Measurements from ENCODE around the gene MTR. TPM values are rescaled to one million over a fixed set of nuclear protein-coding genes. Genes with fewer than 3 reads are reported as not detected.
A peak's percentile ranks its signal among the peaks of the same experiment; 100 is the strongest.
"Not testable (repeated sequence)": the region's sequence is repeated elsewhere in the genome, so short reads cannot be mapped to it uniquely, and the experiment has no call there.

The MTR gene
- total RNA-seq, 1 experiment from 2014 or later, result 8.7 TPM

DNA sequence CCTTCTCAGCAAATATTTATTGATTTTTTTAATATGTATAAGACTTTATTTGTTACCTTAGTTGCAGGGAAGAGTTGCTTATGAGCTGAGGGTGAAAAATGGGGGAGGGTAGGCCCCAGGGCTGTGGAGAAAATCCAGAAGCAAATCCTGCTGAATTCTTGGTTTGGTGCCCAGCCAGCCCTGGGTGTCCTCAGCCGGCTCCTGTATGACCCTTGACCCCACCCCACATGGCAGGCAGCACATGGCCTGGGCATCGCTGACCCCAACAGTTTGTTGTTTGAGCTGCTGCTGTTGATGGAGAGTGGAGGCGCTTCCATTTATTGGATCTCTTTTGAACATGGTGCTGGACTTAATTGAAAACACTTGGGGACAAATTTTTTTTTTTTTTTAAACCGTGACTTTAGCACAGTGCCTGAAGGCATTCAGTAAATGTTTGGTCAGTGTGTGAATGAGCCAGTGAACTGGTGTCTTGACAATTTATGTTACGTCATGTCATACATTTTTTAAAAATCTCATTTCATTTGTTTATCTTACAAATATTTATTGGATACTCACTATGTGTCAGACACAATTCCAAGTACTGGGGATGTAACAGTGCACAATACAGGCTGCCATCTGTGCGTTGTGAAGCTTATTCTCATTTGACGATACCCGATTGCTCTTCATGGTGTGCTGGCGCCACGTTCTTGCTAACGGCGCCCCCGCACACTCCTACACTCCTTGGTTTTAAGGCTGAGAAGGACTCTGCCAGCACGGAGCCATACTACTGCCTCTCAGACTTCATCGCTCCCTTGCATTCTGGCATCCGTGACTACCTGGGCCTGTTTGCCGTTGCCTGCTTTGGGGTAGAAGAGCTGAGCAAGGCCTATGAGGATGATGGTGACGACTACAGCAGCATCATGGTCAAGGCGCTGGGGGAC lies 98.8 kb downstream of the MTR start:
- H3K4me3 ChIP-seq, result no peak overlapping the region
- DNase-seq, result peak; percentile 33
- H3K9me3 ChIP-seq, result no peaks in the 10 kb centered on the region
- peaks cover 40% of the 10 kb centered on the region for H3K36me3 ChIP-seq
- no peaks in the 10 kb centered on the region for H3K27me3 ChIP-seq

DNA sequence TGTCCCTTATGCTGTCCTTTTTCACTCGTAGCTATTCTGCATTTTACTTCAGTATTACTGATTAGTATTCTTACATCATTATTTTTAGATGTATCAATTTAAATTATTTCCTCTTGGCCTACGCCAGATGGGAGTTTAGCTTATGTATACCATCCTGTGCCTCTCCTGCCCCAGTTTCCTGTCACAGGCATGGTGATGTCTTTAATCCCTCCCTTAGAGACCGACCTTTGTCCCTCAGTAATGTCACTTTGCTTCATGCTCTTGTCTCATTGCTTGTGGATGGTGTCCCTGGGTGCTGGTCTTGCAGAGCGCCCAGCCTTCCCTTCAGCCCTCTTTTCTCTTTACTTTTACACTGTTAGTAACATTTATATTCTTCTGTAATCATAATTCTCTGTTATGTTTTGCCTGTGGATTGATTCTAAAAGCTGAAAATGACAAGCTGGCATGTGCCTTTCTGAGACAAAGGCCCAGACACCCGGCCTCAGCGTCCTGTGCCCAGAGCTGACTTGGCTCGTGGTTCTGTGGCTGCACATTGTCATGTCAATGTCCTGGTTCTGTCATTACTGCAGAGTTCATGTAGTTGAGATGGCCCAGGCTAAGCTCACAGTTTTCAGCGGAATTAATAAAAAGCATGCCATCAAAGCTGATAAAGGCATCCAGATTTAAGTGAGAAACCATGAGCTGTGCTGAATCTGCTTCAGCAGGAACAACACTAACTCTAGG lies 100.7 kb downstream of the MTR start:
- Histone ChIP-seq H3K27me3 (no peaks in the 10 kb centered on the region), H3K4me3 (no peak overlapping the region), H3K9me3 (no peaks in the 10 kb centered on the region), H3K36me3 (peaks cover 47% of the 10 kb centered on the region)
- no peak for DNase-seq

DNA sequence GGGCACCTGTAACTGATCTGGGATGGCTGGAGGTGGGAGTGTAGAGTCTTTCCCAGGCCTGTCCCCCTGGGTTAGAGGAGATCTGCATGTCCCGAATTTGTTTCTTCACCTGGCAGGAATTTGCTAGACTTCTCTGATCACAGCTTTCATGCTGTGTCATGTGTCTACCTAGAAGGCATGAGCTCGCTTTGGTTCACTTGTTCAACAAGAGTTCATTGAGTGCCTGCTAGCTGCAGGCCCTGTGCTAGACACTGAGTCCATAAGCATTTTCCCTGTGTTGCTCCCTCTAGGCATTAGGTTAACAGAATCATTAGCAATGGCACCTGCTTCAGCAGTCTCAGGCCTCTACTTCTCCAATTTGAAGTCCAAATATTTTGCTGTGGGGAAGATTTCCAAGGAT lies 101.6 kb downstream of the MTR start:
- no peak for DNase-seq
- H3K9me3 ChIP-seq, result no peaks in the 10 kb centered on the region
- H3K27me3 ChIP-seq, result no peaks in the 10 kb centered on the region
- peaks cover 44% of the 10 kb centered on the region for H3K36me3 ChIP-seq
- no peak overlapping the region for H3K4me3 ChIP-seq

- H3K4me3 ChIP-seq, result no peak overlapping the region
- no peaks in the 10 kb centered on the region for H3K27me3 ChIP-seq
- DNase-seq, result peak; percentile 28
- H3K9me3 ChIP-seq, result no peaks in the 10 kb centered on the region
- H3K36me3 ChIP-seq, result peaks cover 9% of the 10 kb centered on the region
These were observed 110.0 kb downstream of the MTR start for GRCh38 chr1:236904892-236905741.

DNA sequence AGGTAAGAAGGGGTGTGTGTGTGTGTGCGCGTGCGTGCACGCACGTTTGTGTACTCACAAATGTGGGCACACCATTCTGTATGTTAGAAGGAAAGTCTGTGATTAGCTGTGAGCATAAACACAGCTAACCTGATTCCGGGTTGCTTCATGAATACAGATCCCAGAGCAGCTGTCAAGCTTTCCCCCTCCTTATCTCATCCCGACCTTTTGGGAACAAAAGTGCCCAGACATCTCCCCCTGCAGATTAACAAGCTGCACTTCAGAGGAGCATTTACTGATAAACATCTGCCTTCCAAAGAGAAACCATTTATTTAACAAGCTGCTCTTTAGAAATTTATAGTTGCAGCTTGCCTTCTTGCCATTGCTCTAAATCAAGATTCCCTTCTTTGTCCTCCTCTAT lies 112.1 kb downstream of the MTR start:
- H3K9me3 ChIP-seq, result no peaks in the 10 kb centered on the region
- H3K4me3 ChIP-seq, result no peak overlapping the region
- no peak for DNase-seq
- peaks cover 5% of the 10 kb centered on the region; the same call in 1 of the 2 replicates for H3K36me3 ChIP-seq
- no peaks in the 10 kb centered on the region for H3K27me3 ChIP-seq

DNA sequence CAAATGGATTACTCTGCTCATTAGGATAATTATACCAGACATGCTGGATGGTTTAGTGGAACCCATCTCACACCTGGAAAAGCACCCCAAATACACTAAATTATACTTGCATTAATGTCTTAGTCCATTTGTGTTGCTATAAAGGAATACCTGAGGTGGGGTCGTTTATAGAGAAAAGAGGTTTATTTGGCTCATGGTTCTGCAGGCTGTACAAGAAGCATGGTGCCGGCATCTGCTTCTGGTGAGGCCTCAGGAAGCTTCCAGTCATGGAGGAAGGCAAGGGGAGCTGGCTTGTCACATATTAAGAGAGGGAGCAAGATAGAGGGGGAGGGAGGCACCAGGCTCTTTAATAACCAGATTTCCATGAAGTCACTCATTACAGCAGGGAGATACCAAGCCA lies 113.6 kb downstream of the MTR start:
- Histone ChIP-seq H3K9me3 (no peaks in the 10 kb centered on the region), H3K36me3 (no peaks in the 10 kb centered on the region), H3K27me3 (no peaks in the 10 kb centered on the region), H3K4me3 (no peak overlapping the region)
- DNase-seq, result no peak

DNA sequence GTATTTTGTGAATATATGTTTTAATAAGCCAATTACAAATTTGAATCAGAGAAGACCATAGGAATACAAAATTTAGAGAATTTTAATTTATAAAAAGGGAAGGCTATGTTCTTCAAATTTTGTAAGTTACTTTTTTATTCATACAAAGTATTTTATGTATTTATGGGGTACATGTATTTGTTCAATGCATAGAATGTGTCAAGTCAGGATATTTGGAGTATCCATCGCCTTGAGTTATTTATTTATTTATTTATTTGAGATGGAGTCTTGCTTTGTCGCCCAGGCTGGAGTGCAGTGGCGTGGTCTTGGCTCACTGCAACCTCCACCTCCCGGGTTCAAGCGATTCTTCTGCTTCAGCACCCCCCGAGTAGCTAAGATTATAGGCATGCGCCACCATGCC lies 116.0 kb downstream of the MTR start:
- not testable (repeated sequence) for H3K27me3 ChIP-seq, DNase-seq, H3K4me3 ChIP-seq, H3K36me3 ChIP-seq, H3K9me3 ChIP-seq

DNA sequence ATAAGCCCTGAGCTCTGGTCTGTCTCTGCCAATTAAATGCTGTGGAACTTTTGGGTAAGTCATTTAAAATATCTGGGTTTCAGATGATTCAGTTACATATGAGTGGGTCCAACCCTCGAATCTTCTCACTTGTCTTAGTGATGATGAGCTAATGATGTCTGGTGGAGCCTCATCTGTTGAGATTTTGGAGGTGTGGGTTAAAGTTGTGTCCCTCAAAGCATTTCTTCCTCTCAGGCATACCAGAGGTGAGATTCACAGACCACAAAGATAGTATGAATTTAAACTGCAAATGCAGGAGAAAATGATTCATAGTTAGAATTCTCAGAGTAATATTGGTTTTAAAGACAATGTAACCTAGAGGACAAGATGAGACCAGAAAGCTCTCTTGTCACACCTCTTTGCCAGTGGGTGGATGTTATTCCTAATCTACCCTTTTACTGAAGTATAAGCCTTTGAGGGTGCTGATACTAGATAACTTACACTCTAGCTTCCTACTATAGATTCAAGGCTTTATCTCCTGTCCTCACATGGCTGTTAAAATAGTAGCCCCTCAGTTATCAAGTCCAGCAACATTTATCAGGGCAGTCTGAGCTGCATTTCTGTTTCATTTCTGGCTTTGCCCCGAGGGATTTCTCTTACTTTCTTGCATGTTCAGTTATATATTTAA lies 118.4 kb downstream of the MTR start:
- Histone ChIP-seq H3K4me3 (no peak overlapping the region), H3K36me3 (no peaks in the 10 kb centered on the region), H3K27me3 (no peaks in the 10 kb centered on the region)

GRCh38 chr1:236914375-236914774 lies 119.3 kb downstream of the MTR start:
- H3K9me3 ChIP-seq, result peaks cover 14% of the 10 kb centered on the region
- H3K36me3 ChIP-seq, result no peaks in the 10 kb centered on the region
- H3K4me3 ChIP-seq, result no peak overlapping the region
- no peak for DNase-seq
- H3K27me3 ChIP-seq, result no peaks in the 10 kb centered on the region

More for the DNA sequence above, 118.4 kb downstream of the MTR start:
- H3K9me3 ChIP-seq, result peaks cover 14% of the 10 kb centered on the region
- DNase-seq, result no peak

DNA sequence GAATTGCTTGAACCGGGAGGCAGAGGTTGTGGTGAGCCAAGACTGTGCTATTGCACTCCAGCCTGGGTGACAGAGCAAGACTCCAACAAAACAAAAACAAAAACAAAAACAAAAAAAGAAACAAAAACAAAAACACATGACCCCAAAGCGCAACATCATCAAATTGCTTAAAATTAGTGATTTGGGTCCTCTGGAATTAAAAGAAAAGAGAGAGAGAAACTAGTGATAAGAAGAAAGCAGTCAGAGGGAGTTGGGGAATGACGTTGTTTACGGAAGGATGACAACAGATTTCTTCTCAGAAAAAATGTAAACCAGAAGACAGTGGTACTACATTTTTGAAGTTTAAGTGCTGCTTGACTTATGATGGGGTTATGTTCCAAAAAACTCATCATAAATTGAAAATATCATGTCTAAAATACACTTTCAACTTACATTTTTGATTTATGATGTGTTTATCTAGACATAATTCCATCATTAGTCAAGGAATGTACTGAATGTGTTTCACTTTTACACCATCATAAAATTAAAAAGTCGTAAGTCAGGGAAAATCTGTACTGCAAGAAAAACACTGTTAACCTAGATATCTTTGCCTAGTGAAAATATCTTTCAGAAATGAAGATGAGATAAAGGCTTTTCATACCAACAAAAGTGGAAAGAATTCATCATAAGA lies 121.2 kb downstream of the MTR start:
- no peak for DNase-seq
- no peaks in the 10 kb centered on the region for H3K27me3 ChIP-seq
- H3K4me3 ChIP-seq, result no peak overlapping the region
- H3K36me3 ChIP-seq, result no peaks in the 10 kb centered on the region
- peaks cover 14% of the 10 kb centered on the region for H3K9me3 ChIP-seq

- Histone ChIP-seq H3K4me3 (no peak overlapping the region), H3K36me3 (no peaks in the 10 kb centered on the region), H3K27me3 (no peaks in the 10 kb centered on the region), H3K9me3 (peaks cover 14% of the 10 kb centered on the region)
- DNase-seq, result no peak
These were observed 122.4 kb downstream of the MTR start for GRCh38 chr1:236917448-236917847.

DNA sequence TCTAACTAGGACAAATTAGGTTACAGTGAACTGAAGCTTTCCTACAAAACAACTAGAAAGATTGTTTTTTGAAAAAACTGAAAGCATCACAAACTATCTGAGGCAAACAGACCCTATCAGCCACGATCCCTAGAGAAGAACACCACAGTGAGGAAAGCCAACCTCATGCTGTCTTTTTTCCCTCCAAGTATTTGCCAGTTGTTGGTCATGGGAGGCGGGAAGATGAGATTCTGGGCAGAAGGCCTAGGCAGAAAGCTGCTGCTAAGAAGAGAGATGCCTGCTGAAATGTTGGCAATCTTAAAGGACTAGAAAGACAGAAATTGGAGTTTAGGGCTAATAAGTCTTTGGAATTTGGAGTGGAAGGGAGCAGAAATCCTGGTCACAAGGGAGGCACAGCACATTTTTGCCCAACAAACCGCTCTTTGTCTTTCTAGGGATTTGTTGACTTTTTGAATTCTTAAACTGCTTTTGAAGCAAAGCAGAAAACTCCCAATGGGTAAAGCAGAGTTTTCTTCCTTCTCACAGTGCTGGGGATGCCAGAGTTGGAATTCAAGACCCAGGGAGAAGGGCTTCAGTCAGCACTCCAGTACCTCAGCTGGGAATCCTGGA lies 125.3 kb downstream of the MTR start:
- H3K9me3 ChIP-seq, result peaks cover 14% of the 10 kb centered on the region
- H3K4me3 ChIP-seq, result no peak overlapping the region
- DNase-seq, result no peak
- H3K36me3 ChIP-seq, result no peaks in the 10 kb centered on the region
- no peaks in the 10 kb centered on the region for H3K27me3 ChIP-seq

- no peak for DNase-seq
- H3K36me3 ChIP-seq, result no peaks in the 10 kb centered on the region
- H3K27me3 ChIP-seq, result no peaks in the 10 kb centered on the region
- H3K4me3 ChIP-seq, result no peak overlapping the region
- peaks cover 9% of the 10 kb centered on the region for H3K9me3 ChIP-seq
These were observed 126.5 kb downstream of the MTR start for GRCh38 chr1:236921610-236922009.

DNA sequence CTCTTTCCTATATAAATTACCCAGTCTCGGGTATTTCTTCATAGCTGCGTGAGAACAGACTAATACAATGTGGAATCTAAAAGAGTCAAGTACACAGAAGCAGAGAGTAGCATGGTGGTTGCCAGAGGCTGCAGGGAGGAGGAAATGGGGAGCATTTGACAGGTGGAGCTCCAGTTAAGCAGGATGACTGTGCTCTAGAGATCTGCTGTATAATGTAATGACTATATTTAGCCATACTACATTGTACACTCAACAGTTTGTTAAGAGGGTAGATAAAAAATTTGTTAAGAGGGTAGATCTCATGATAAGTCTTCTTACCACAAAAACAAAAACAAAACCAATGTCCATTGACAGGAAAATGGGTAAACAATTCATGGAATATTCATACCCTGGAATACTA lies 127.1 kb downstream of the MTR start:
- DNase-seq, result no peak
- H3K9me3 ChIP-seq, result peaks cover 3% of the 10 kb centered on the region; the same call in 1 of the 2 replicates
- H3K27me3 ChIP-seq, result no peaks in the 10 kb centered on the region
- no peaks in the 10 kb centered on the region for H3K36me3 ChIP-seq
- no peak overlapping the region for H3K4me3 ChIP-seq

GRCh38 chr1:236925386-236925785 lies 130.3 kb downstream of the MTR start:
- Histone ChIP-seq H3K9me3 (no peaks in the 10 kb centered on the region), H3K27me3 (no peaks in the 10 kb centered on the region)
- no peak for DNase-seq

GRCh38 chr1:236930503-236930902 lies 135.4 kb downstream of the MTR start:
- Histone ChIP-seq H3K4me3 (no peak overlapping the region), H3K36me3 (no peaks in the 10 kb centered on the region), H3K27me3 (no peaks in the 10 kb centered on the region), H3K9me3 (no peaks in the 10 kb centered on the region)
- DNase-seq, result no peak

More at GRCh38 chr1:236925386-236925785, 130.3 kb downstream of the MTR start:
- Histone ChIP-seq H3K4me3 (no peak overlapping the region), H3K36me3 (no peaks in the 10 kb centered on the region)

All from MG63 (cell line).